Panc1 (cell line): ENCODE data around the gene ERGIC2. TPM values are rescaled to one million over a fixed set of nuclear protein-coding genes. Genes with fewer than 3 reads are reported as not detected.

ENCODE experiments used
- ATAC-seq: fragments of 200-7000 bp; cut with Tn5 transposase; 2 replicates; pipeline ENCODE4 v1.9.1; 2020; ENCODE audit warnings: mild to moderate bottlenecking, moderate library complexity
- BruUV-seq: library from RNA; stranded (reverse); fragments of 400-500 nt; replicated peaks from 2 replicates; lab custom pipeline; 2021; lab: Mats Ljungman, UMichigan
- CTCF ChIA-PET: fragments of 300-600 bp; sonication (Branson Sonifier 250); formaldehyde crosslinking; loops from one replicate; lab custom pipeline; 2022; ENCODE audit warnings: antibody characterized with exemption; lab: Charles Lee
- POLR2A ChIA-PET: fragments of 300-600 bp; sonication (Branson Sonifier 250); formaldehyde crosslinking; loops from one replicate; lab custom pipeline; 2022; ENCODE audit warnings: antibody characterized with exemption; lab: Charles Lee
- DNase-seq: peaks from one replicate; pipeline ENCODE4 v3.0.0-alpha.2; 2010; ENCODE audit warnings: low read depth, low spot score
- H3K27ac ChIP-seq: 2 replicates; pipeline ENCODE4 v1.5.1; 2011; ENCODE audit warnings: mild to moderate bottlenecking, low read length, inconsistent platforms
- H3K27me3 ChIP-seq: fragments of 200-500 bp; sonication (Bioruptor generic); 2 replicates; pipeline ENCODE4 v1.6.0; 2014; ENCODE audit warnings: low read length, inconsistent platforms; ENCODE audit not compliant: control insufficient read depth, insufficient read depth
- H3K36me3 ChIP-seq: fragments of 200-500 bp; sonication (Bioruptor generic); 2 replicates; pipeline ENCODE4 v1.5.1; 2014; ENCODE audit warnings: inconsistent platforms, mild to moderate bottlenecking, low read length, moderate library complexity; ENCODE audit not compliant: control insufficient read depth, insufficient read depth
- H3K4me1 ChIP-seq: 2 replicates; pipeline ENCODE4 v1.5.1; 2011; ENCODE audit warnings: inconsistent platforms, mild to moderate bottlenecking, low read length, moderate library complexity; ENCODE audit not compliant: control insufficient read depth, insufficient read depth
- H3K4me3 ChIP-seq, 2 experiments: 2 replicates each; pipeline ENCODE4 v1.5.1; 2011 to 2012; ENCODE audit warnings: low read depth in 2 of 2, low read length in 2 of 2, mild to moderate bottlenecking in 2 of 2, inconsistent platforms in 1 of 2, moderate library complexity in 1 of 2
- H3K9me3 ChIP-seq: fragments of 200-500 bp; sonication (Bioruptor generic); 2 replicates; pipeline ENCODE4 v1.5.1; 2014; ENCODE audit warnings: low read depth, mild to moderate bottlenecking, inconsistent platforms, low read length, moderate library complexity; ENCODE audit not compliant: control insufficient read depth, insufficient read depth
- REST ChIP-seq, 2 experiments: IDR thresholded peaks; 2 replicates each; pipeline ENCODE4 v1.6.1; 2011 to 2012; ENCODE audit warnings: low read depth in 2 of 2, control low read depth in 1 of 2, low read length in 1 of 2, mild to moderate bottlenecking in 1 of 2, moderate library complexity in 1 of 2; ENCODE audit not compliant: insufficient read depth in 1 of 2
- SIN3A ChIP-seq: IDR thresholded peaks from 2 replicates; pipeline ENCODE4 v1.6.1; 2012; ENCODE audit warnings: low read depth, mild to moderate bottlenecking, low read length, moderate library complexity, borderline replicate concordance; ENCODE audit not compliant: insufficient read depth
- TCF7L2 ChIP-seq: IDR thresholded peaks from 2 replicates; pipeline ENCODE4 v1.6.1; 2011; ENCODE audit warnings: mild to moderate bottlenecking, low read depth, low read length, inconsistent platforms
- in situ Hi-C: cut with HindIII; loops from 2 replicates; pipeline ENCODE4 v1.10.0; 2016; ENCODE audit warnings: low sequenced_read_pairs, low pct_unique_long_range_greater_than_20kb
- intact Hi-C: fragments of 100-400 bp; cut with micrococcal nuclease; formaldehyde crosslinking; loops from one replicate; pipeline ENCODE4 v1.10.0; 2022; ENCODE audit not compliant: unreplicated experiment
- total RNA-seq: library from RNA; stranded (reverse); gene quantifications from one replicate; pipeline ENCODE4 v1.2.1, GENCODE V29; 2021; ENCODE audit not compliant: unreplicated experiment
- TF ChIP-seq, protein P1 (sequence below): fragments of 450-650 bp; IDR thresholded peaks from 2 replicates; pipeline ENCODE4 v1.5.1; 2017; ENCODE audit warnings: mild to moderate bottlenecking

The ERGIC2 gene
- total RNA-seq, 1 experiment from 2014 or later, result 90.2 TPM

GRCh38 chr12:29304388-29304787 lies 76.6 kb downstream of the ERGIC2 start:
- intact Hi-C loops, result no loop called here

DNA sequence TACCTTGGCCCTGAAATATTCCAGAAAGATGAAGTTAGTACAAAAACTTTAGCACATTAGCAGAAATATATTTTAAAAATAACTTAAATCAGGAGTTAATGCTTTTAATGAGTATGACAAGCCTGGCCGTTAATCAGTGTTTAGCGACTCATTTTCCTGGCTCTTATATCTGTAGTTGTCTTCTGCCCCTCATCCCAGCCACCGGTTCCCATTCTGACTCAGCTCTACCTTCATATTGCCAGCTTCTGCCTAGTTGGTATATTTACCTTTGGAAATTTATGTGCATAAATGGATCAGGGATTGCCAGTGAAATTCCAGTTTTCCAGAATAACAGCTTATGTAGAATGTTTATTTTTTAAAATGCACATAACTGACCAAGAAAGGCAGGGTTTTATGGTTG lies 79.9 kb downstream of the ERGIC2 start:
- no peaks in the 10 kb centered on the region for H3K27me3 ChIP-seq
- no peak overlapping the region for H3K27ac ChIP-seq
- no peaks in the 10 kb centered on the region for H3K4me1 ChIP-seq
- ATAC-seq (no peak), DNase-seq (no peak)
- H3K9me3 ChIP-seq, result no peaks in the 10 kb centered on the region
- intact Hi-C loops, result no loop called here
- in situ Hi-C loops, result no loop called here
- H3K4me3 ChIP-seq, result no peak overlapping the region
- POLR2A ChIA-PET, result no interaction called here
- no peaks in the 10 kb centered on the region for H3K36me3 ChIP-seq
- TF ChIP-seq REST (IDR thresholded peaks at IDR 0.05; ENCODE audit: insufficient read depth in 1 of 2, low read depth in 2 of 2, low read length in 1 of 2), result no peak
- TF ChIP-seq, protein P1, sequence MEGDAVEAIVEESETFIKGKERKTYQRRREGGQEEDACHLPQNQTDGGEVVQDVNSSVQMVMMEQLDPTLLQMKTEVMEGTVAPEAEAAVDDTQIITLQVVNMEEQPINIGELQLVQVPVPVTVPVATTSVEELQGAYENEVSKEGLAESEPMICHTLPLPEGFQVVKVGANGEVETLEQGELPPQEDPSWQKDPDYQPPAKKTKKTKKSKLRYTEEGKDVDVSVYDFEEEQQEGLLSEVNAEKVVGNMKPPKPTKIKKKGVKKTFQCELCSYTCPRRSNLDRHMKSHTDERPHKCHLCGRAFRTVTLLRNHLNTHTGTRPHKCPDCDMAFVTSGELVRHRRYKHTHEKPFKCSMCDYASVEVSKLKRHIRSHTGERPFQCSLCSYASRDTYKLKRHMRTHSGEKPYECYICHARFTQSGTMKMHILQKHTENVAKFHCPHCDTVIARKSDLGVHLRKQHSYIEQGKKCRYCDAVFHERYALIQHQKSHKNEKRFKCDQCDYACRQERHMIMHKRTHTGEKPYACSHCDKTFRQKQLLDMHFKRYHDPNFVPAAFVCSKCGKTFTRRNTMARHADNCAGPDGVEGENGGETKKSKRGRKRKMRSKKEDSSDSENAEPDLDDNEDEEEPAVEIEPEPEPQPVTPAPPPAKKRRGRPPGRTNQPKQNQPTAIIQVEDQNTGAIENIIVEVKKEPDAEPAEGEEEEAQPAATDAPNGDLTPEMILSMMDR, result no peak
- TF ChIP-seq SIN3A, result no peak
- CTCF ChIA-PET, result no interaction called here
- no TSS peak for BruUV-seq

More at GRCh38 chr12:29304388-29304787, 76.6 kb downstream of the ERGIC2 start:
- no peaks in the 10 kb centered on the region for H3K27me3 ChIP-seq
- in situ Hi-C loops, result no loop called here
- H3K4me3 ChIP-seq, result no peak overlapping the region
- H3K36me3 ChIP-seq, result no peaks in the 10 kb centered on the region
- DNase-seq, result no peak
- ChIA-PET POLR2A (no interaction called here), CTCF (no interaction called here)
- H3K27ac ChIP-seq, result no peak overlapping the region
- TF ChIP-seq, protein P1, result no peak
- TF ChIP-seq TCF7L2 (no peak), REST (IDR thresholded peaks at IDR 0.05; ENCODE audit: insufficient read depth in 1 of 2, low read depth in 2 of 2, low read length in 1 of 2) (no peak), SIN3A (no peak)
- H3K9me3 ChIP-seq, result no peaks in the 10 kb centered on the region
- H3K4me1 ChIP-seq, result no peaks in the 10 kb centered on the region
- no peak for ATAC-seq
- no TSS peak for BruUV-seq
